HG03108 (cell line): ENCODE data around the gene PTPRR.

Source experiments
- ATAC-seq: cut with Tn5 transposase; IDR thresholded peaks from one replicate; pipeline ENCODE4 v1.9.1; 2021; ENCODE audit warnings: moderate library complexity; ENCODE audit not compliant: unreplicated experiment

Gene PTPRR

GRCh38 chr12:70806043-70806442 lies 114.5 kb downstream of the PTPRR start:
- ATAC-seq: no peak

GRCh38 chr12:70798016-70798783 lies 122.3 kb downstream of the PTPRR start:
- no peak for ATAC-seq

GRCh38 chr12:70796989-70797388 lies 123.5 kb downstream of the PTPRR start:
- no peak for ATAC-seq

GRCh38 chr12:70795608-70796007 lies 124.9 kb downstream of the PTPRR start:
- no peak for ATAC-seq

GRCh38 chr12:70794131-70794530 lies 126.4 kb downstream of the PTPRR start:
- ATAC-seq: no peak

DNA sequence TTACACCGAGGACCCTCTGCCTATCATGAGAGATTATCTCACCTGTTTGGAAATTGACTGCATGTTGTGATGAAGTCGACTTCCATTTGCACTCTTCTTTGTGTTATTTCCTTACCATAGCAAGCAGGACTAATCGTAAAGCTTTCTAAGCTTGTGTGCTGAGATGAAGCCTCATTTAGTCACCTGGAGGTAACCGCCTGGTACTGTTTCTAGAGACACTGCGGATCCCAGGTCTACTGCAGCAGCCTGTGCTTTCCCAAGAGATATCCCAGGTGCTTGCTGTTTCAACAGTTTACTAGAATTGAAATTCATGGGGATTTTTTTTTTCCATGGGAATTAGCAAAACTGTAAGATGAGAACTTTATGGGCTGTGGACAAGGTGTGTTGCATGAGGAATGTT lies 131.8 kb downstream of the PTPRR start:
- ATAC-seq: no peak

GRCh38 chr12:70787612-70788011 lies 132.9 kb downstream of the PTPRR start:
- ATAC-seq: no peak

- ATAC-seq: no peak
Measured at GRCh38 chr12:70785896-70786295, 134.6 kb downstream of the PTPRR start.

GRCh38 chr12:70784042-70784668 lies 136.4 kb downstream of the PTPRR start:
- no peak for ATAC-seq

DNA sequence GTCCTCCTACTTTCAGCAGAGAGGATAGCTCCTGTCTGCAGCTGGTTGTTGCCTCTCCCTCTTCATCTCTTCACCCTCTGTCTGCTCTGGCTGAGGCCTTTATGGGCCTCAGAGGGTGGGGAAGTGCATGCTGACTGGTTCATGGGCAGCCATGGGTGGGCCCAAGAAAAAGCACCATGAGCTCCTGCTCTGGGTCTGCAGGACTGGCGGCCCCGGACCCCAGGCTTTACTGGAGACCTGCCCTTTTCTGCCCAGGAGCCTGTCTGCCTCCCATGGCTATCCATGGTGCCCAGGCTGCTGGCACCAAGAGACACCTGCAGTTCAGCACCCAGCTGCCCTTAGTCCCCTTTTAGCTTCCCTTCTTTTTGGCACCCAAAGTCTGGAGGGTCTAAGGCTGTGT lies 137.1 kb downstream of the PTPRR start:
- ATAC-seq: no peak

- ATAC-seq: no peak
Measured at GRCh38 chr12:70779250-70779649, 141.3 kb downstream of the PTPRR start.

GRCh38 chr12:70774055-70774454 lies 146.5 kb downstream of the PTPRR start:
- ATAC-seq: no peak

- no peak for ATAC-seq
Measured at GRCh38 chr12:70772836-70773235, 147.7 kb downstream of the PTPRR start.

- ATAC-seq: no peak
Measured at GRCh38 chr12:70771581-70771980, 149.0 kb downstream of the PTPRR start.

GRCh38 chr12:70763666-70764065 lies 156.9 kb downstream of the PTPRR start:
- ATAC-seq: no peak

DNA sequence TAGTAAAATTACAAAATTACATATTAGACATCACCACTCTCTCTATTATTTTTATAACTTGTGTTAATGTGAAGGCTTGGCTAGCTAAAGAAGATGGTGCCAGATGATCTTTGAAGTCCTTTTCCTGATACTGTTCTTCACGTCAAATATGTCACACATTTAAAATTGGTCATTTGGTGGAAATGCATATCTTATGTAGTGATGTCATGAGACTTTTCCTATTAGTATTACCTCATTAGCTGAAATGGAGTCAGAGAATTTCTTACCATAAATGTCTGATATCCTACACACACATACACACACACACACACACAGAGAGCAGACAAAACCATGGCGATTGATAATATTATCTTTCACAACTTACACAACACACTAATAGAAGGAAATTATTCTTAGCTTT lies 158.5 kb downstream of the PTPRR start:
- ATAC-seq: no peak

- ATAC-seq: no peak
Measured at GRCh38 chr12:70759161-70759918, 161.2 kb downstream of the PTPRR start.

- ATAC-seq: no peak
Measured at GRCh38 chr12:70758494-70758845, 162.1 kb downstream of the PTPRR start.

DNA sequence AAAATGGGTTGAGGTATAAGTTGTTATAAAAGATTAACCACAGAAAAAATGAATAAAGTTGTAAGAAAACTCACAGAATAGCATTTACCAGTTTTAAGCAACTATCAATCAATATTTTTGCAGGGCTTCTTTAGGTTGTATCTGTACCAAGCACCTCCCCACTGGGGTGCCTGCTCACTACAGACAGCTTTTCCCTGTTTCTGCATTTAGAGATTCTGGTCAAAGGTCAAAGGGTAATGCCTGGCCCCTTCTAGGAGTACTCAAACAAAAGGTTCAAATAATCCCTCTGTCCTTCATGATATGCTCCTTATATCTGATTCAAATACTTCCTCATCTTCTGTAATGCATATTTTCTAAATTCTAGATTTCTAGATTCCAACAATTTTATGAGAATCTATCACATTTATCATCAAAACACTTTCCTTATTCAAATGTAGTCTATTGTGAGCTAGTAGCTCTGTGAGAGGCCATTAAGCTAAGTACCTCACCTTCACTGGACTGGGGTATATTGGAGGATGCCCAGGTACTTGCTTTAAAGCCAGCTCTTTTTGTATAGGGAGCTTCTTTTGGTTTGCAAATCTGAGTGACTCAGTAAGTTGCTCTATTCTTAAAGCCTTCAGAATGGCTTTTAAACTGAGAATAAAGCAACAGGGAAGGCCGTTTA lies 162.6 kb downstream of the PTPRR start:
- ATAC-seq: no peak

DNA sequence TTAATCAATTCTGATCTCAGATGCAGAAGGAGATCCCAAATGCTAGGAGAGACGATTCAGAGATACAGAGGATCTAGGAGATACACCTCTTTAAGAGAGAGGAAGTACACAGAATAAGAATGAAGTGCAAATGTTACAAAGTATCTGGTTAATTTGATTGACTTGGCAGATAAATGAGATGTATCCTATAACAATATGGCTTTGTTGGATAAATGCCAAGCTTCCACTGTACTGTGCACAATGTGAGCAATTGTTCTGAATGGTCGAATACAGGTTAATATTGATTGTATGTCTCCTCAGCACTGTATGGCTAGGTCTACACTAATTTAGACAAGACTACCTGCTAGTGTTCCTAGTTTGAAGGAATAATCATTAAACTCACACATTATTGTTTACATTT lies 163.7 kb downstream of the PTPRR start:
- ATAC-seq: no peak

DNA sequence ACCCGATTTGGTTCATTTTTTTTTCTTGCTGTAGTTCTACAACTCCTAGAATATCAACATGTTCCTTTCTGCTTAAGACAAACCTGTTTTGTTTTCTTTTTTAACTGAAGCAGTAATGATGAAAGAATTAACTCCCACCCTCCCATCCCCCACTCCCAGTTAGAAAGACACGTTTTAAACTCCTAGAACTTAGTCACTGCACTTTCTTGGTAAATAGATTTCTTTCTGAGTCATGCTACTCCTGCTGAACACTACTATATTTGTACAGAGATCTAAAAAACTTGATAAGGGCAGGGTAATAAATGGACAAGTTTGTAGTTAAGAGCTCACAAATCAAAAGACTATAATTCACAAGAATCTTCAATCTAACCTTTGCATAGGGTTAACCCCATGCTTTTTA lies 164.4 kb downstream of the PTPRR start:
- no peak for ATAC-seq

DNA sequence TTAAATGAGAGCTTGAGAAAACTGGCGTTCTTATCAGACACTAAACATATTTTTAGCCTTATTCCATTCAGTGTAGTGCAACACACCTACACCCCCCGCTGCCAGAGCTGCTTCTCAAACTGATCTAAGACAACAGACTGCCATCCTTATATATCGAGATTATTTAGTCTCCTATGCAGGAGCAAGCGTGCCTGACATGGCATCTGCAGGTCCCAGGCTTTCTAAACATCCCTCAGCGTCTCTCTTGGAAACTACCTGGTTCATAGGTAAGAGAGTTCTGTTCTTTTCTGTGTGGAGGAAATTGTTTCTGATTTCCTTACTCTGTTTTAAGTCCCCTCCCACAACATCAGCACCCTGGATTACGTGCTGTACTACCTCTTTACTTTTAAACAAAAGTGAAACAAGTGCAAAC lies 166.2 kb downstream of the PTPRR start:
- no peak for ATAC-seq
